Thyroid gland (tissue), 4 donors: ENCODE measurements around the gene TROAP.
A peak's percentile ranks its signal among the peaks of the same experiment; 100 is the strongest.

Experiments used
- POLR2A ChIP-seq, 2 donors: fragments of 450-650 bp; IDR thresholded peaks; one replicate each; pipeline ENCODE4 v1.6.1; 2017; ENCODE audit warnings: antibody characterized with exemption in 2 of 2, mild to moderate bottlenecking in 2 of 2, moderate library complexity in 1 of 2
- TF ChIP-seq, protein P1 (sequence below), 6 experiments: fragments of 200-600 bp in 3 of 6; fragments of 450-650 bp in 3 of 6; sonication (generic) in 3 of 6; IDR thresholded peaks; one replicate each; pipeline ENCODE4 v1.5.1; 2016 to 2019; ENCODE audit warnings: antibody characterized with exemption in 6 of 6, mild to moderate bottlenecking in 2 of 6, inconsistent platforms in 1 of 6, moderate library complexity in 1 of 6

DNA sequence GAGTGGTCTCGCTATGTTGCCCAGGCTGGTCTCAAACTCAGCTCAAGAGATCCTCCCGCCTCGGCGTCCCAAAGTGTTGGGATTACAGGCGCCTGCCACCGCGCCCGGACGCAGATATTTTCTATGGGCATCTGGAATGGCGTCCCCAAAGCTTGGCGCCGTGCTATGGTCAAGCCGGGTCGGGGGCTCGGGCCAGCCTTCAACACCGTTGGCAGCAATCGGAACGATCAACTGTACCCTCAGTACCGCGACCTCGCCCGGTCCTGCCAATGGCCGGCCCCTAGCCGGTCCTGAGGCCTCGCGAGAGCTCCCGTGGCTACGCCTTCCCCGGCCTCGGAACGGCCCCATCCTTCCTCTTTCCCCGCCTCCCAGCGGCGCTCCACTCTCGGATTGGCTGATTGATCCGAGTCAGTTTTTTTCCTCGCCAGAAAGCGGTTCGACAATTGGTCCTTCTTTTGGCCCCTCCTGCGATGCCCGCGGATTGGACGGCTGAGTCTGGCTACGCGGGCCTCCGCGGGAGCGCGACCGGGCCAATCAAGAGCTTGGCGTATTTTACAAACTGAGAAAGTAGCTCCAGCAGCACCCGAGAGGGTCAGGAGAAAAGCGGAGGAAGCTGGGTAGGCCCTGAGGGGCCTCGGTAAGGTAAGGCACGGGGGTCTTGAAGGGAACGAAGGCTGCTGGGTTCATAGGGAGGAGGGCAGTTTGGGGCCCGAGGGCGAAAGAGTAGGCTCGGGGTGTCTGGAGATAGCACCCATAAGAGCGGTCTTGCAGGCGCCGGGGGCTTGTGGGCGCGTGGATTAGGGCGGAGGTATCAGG is at the start of gene TROAP:
- TF ChIP-seq, protein P1, sequence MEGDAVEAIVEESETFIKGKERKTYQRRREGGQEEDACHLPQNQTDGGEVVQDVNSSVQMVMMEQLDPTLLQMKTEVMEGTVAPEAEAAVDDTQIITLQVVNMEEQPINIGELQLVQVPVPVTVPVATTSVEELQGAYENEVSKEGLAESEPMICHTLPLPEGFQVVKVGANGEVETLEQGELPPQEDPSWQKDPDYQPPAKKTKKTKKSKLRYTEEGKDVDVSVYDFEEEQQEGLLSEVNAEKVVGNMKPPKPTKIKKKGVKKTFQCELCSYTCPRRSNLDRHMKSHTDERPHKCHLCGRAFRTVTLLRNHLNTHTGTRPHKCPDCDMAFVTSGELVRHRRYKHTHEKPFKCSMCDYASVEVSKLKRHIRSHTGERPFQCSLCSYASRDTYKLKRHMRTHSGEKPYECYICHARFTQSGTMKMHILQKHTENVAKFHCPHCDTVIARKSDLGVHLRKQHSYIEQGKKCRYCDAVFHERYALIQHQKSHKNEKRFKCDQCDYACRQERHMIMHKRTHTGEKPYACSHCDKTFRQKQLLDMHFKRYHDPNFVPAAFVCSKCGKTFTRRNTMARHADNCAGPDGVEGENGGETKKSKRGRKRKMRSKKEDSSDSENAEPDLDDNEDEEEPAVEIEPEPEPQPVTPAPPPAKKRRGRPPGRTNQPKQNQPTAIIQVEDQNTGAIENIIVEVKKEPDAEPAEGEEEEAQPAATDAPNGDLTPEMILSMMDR (IDR thresholded peaks at IDR 0.05) = no peak
- peak in 1 of 2 donors; percentile 75 for TF ChIP-seq POLR2A (IDR thresholded peaks at IDR 0.05)
